ENCODE results near the gene GPC1.

The GPC1 gene

GRCh38 chr2:240413813-240414429 is 21.5 kb upstream of the GPC1 start:
- no peak for DNase-seq

- no peak for DNase-seq
Observed at GRCh38 chr2:240416821-240417220, 18.6 kb upstream of the GPC1 start.

- no peak for DNase-seq
Observed at GRCh38 chr2:240418311-240418710, 17.2 kb upstream of the GPC1 start.

GRCh38 chr2:240419271-240419670 is 16.2 kb upstream of the GPC1 start:
- no peak for DNase-seq

- DNase-seq, result no peak
Observed at GRCh38 chr2:240419723-240420122, 15.7 kb upstream of the GPC1 start.

- no peak for DNase-seq
Observed at GRCh38 chr2:240420206-240421104, 15.0 kb upstream of the GPC1 start.

GRCh38 chr2:240421381-240421780 is 14.1 kb upstream of the GPC1 start:
- no peak for DNase-seq

- no peak for DNase-seq
Observed at GRCh38 chr2:240422658-240423329, 12.7 kb upstream of the GPC1 start.

- no peak for DNase-seq
Observed at GRCh38 chr2:240423788-240424191, 11.7 kb upstream of the GPC1 start.

GRCh38 chr2:240424341-240425235 is 10.9 kb upstream of the GPC1 start:
- DNase-seq, result no peak

- DNase-seq, result no peak
Observed at GRCh38 chr2:240425236-240425615, 10.2 kb upstream of the GPC1 start.

- DNase-seq, result no peak
Observed at GRCh38 chr2:240425697-240426096, 9.8 kb upstream of the GPC1 start.

- DNase-seq, result no peak
Observed at GRCh38 chr2:240426845-240427721, 8.4 kb upstream of the GPC1 start.

- no peak for DNase-seq
Observed at GRCh38 chr2:240427729-240428128, 7.7 kb upstream of the GPC1 start.

- no peak for DNase-seq
Observed at GRCh38 chr2:240428245-240428644, 7.2 kb upstream of the GPC1 start.

GRCh38 chr2:240429341-240429871 is 6.1 kb upstream of the GPC1 start:
- no peak for DNase-seq

- DNase-seq, result no peak
Observed at GRCh38 chr2:240429872-240430491, 5.5 kb upstream of the GPC1 start.

- no peak for DNase-seq
Observed at GRCh38 chr2:240430595-240430994, 4.9 kb upstream of the GPC1 start.

GRCh38 chr2:240431271-240431660 is 4.2 kb upstream of the GPC1 start:
- DNase-seq, result no peak

GRCh38 chr2:240431661-240432424 is 3.6 kb upstream of the GPC1 start:
- no peak for DNase-seq

Data from GDM1 (cell line).